Measurements from ENCODE around the gene TMEM134.

TMEM134 gene

GRCh38 chr11:67508486-67509121 lies 39.6 kb upstream of the TMEM134 start:
- Histone ChIP-seq H3K9me3 (no peaks in the 10 kb centered on the region), H3K4me3 (ENCODE audit: low read depth in 1 of 2, low read length in 1 of 2) (peak overlapping the region; percentile 79 to 100), H3K27ac (peak overlapping the region; percentile 92), H3K36me3 (no peaks in the 10 kb centered on the region), H3K27me3 (peaks cover 43% of the 10 kb centered on the region), H3K4me1 (ENCODE audit: control insufficient read depth in 1 of 2, insufficient read depth in 1 of 2, low read depth in 1 of 2, low read length in 1 of 2) (peaks cover 39 to 40% of the 10 kb centered on the region in 2 experiments)
- TF ChIP-seq CTCF (IDR thresholded peaks at IDR 0.05), result no peak

GRCh38 chr11:67507864-67508485 lies 38.9 kb upstream of the TMEM134 start, which contains the start of gene CDK2AP2:
Gene CDK2AP2 (minus strand): TSS chr11:67508162. CDS start chr11:67508082, 80 bp downstream.
- peaks cover 2% of the 10 kb centered on the region for H3K36me3 ChIP-seq
- H3K27ac ChIP-seq, result peak within 1 kb of the TSS; percentile 92
- H3K4me1 ChIP-seq (ENCODE audit: control insufficient read depth in 1 of 2, insufficient read depth in 1 of 2, low read depth in 1 of 2, low read length in 1 of 2), result peaks cover 46% of the 10 kb centered on the region in 2 experiments
- peak within 1 kb of the TSS; percentile 79 to 100 for H3K4me3 ChIP-seq (ENCODE audit: low read depth in 1 of 2, low read length in 1 of 2)
- H3K9me3 ChIP-seq, result no peaks in the 10 kb centered on the region
- H3K27me3 ChIP-seq, result peaks cover 40% of the 10 kb centered on the region
- peak; percentile 13 for TF ChIP-seq CTCF (IDR thresholded peaks at IDR 0.05)

GRCh38 chr11:67507242-67507863 lies 38.3 kb upstream of the TMEM134 start:
- Histone ChIP-seq H3K36me3 (peaks cover 8% of the 10 kb centered on the region), H3K27ac (peak overlapping the region; percentile 92), H3K27me3 (peaks cover 34% of the 10 kb centered on the region), H3K4me1 (ENCODE audit: control insufficient read depth in 1 of 2, insufficient read depth in 1 of 2, low read depth in 1 of 2, low read length in 1 of 2) (peaks cover 46 to 48% of the 10 kb centered on the region in 2 experiments), H3K9me3 (no peaks in the 10 kb centered on the region), H3K4me3 (ENCODE audit: low read depth in 1 of 2, low read length in 1 of 2) (peak overlapping the region; percentile 79 to 100)
- no peak for TF ChIP-seq CTCF (IDR thresholded peaks at IDR 0.05)

GRCh38 chr11:67506426-67507051 lies 37.5 kb upstream of the TMEM134 start:
- Histone ChIP-seq H3K27me3 (peaks cover 25% of the 10 kb centered on the region), H3K9me3 (no peaks in the 10 kb centered on the region), H3K27ac (peak overlapping the region; percentile 92), H3K36me3 (peaks cover 16% of the 10 kb centered on the region), H3K4me1 (ENCODE audit: control insufficient read depth in 1 of 2, insufficient read depth in 1 of 2, low read depth in 1 of 2, low read length in 1 of 2) (peaks cover 48 to 49% of the 10 kb centered on the region in 2 experiments), H3K4me3 (ENCODE audit: low read depth in 1 of 2, low read length in 1 of 2) (peak overlapping the region; percentile 85 to 88)
- no peak for TF ChIP-seq CTCF (IDR thresholded peaks at IDR 0.05)

GRCh38 chr11:67505605-67506396 lies 36.8 kb upstream of the TMEM134 start:
- peaks cover 55 to 56% of the 10 kb centered on the region in 2 experiments for H3K4me1 ChIP-seq (ENCODE audit: control insufficient read depth in 1 of 2, insufficient read depth in 1 of 2, low read depth in 1 of 2, low read length in 1 of 2)

More at GRCh38 chr11:67505605-67506396, 36.8 kb upstream of the TMEM134 start:
- Histone ChIP-seq H3K4me3 (ENCODE audit: low read depth in 1 of 2, low read length in 1 of 2) (peak overlapping the region; percentile 85 to 88), H3K9me3 (no peaks in the 10 kb centered on the region), H3K36me3 (peaks cover 23% of the 10 kb centered on the region), H3K27me3 (peaks cover 18% of the 10 kb centered on the region), H3K27ac (peak overlapping the region; percentile 92)
- TF ChIP-seq CTCF (IDR thresholded peaks at IDR 0.05), result peak; percentile 92

Measured in neutrophil (primary cell).